Liver (tissue), 9 donors: ENCODE results near the gene ARHGAP8. TPM values are rescaled to one million over a fixed set of nuclear protein-coding genes. Genes with fewer than 3 reads are reported as not detected.

Experiments used
- DNase-seq: peaks from one replicate; pipeline ENCODE4 v3.0.0-alpha.2; 2017; ENCODE audit warnings: low spot score
- H3K27ac ChIP-seq, 2 donors: one replicate each; pipeline ENCODE4 v1.7.0; 2013; ENCODE audit warnings: inconsistent platforms in 2 of 2, low read length in 2 of 2, control low read depth in 1 of 2, low read depth in 1 of 2, mild to moderate bottlenecking in 1 of 2
- H3K27me3 ChIP-seq, 4 donors: one replicate each; pipeline versions ENCODE4 v1.6.1 to v1.7.0; 2013; ENCODE audit warnings: low read length in 3 of 4, inconsistent platforms in 1 of 4, mild to moderate bottlenecking in 1 of 4, moderate library complexity in 1 of 4; ENCODE audit not compliant: control insufficient read depth in 4 of 4, insufficient read depth in 4 of 4
- H3K36me3 ChIP-seq, 4 donors: one replicate each; pipeline versions ENCODE4 v1.6.1 to v1.7.0; 2013; ENCODE audit warnings: low read length in 3 of 4, mild to moderate bottlenecking in 3 of 4, low read depth in 1 of 4, moderate library complexity in 1 of 4; ENCODE audit not compliant: control insufficient read depth in 4 of 4, insufficient read depth in 3 of 4
- H3K4me1 ChIP-seq, 4 donors: one replicate each; pipeline versions ENCODE4 v1.6.1 to v1.7.0; 2013; ENCODE audit warnings: low read length in 3 of 4, mild to moderate bottlenecking in 3 of 4, moderate library complexity in 1 of 4; ENCODE audit not compliant: control insufficient read depth in 4 of 4, insufficient read depth in 4 of 4
- H3K4me3 ChIP-seq, 3 donors: one replicate each; pipeline versions ENCODE4 v1.6.1 to v1.7.0; 2013; ENCODE audit warnings: low read length in 3 of 3, control low read depth in 1 of 3, low read depth in 1 of 3, mild to moderate bottlenecking in 1 of 3
- H3K9ac ChIP-seq, 2 donors: one replicate each; pipeline ENCODE4 v1.7.0; 2013; ENCODE audit warnings: low read length in 2 of 2, mild to moderate bottlenecking in 2 of 2, moderate library complexity in 2 of 2, control low read depth in 1 of 2, low read depth in 1 of 2
- H3K9me3 ChIP-seq, 4 donors: one replicate each; pipeline versions ENCODE4 v1.6.1 to v1.7.0; 2013; ENCODE audit warnings: low read length in 3 of 4; ENCODE audit not compliant: control insufficient read depth in 4 of 4
- EGR1 ChIP-seq, 2 donors: IDR thresholded peaks; 2 replicates each; pipeline ENCODE4 v1.6.1; 2016 to 2018; ENCODE audit warnings: antibody characterized with exemption in 2 of 2, low read depth in 2 of 2
- FOXA1 ChIP-seq: IDR thresholded peaks from 2 replicates; pipeline ENCODE4 v1.6.1; 2016; ENCODE audit warnings: antibody characterized with exemption
- FOXA2 ChIP-seq: IDR thresholded peaks from 2 replicates; pipeline ENCODE4 v1.6.1; 2016; ENCODE audit warnings: antibody characterized with exemption
- GABPA ChIP-seq, 2 donors: IDR thresholded peaks in 1 of 2; conservative IDR thresholded peaks in 1 of 2; 2 replicates each; pipeline ENCODE4 v1.6.1; 2016; ENCODE audit warnings: antibody characterized with exemption in 2 of 2, mild to moderate bottlenecking in 1 of 2, moderate library complexity in 1 of 2
- HNF4A ChIP-seq, 2 donors: conservative IDR thresholded peaks; 2 replicates each; pipeline ENCODE4 v1.6.1; 2016; ENCODE audit warnings: antibody characterized with exemption in 2 of 2, mild to moderate bottlenecking in 2 of 2
- HNF4G ChIP-seq: IDR thresholded peaks from 2 replicates; pipeline ENCODE4 v1.6.1; 2016; ENCODE audit warnings: antibody characterized with exemption
- JUND ChIP-seq, 2 donors: IDR thresholded peaks; 2 replicates each; pipeline ENCODE4 v1.6.1; 2016; ENCODE audit warnings: antibody characterized with exemption in 2 of 2
- NR2F2 ChIP-seq: IDR thresholded peaks from 2 replicates; pipeline ENCODE4 v1.6.1; 2016; ENCODE audit warnings: antibody characterized with exemption
- RAD21 ChIP-seq, 2 donors: IDR thresholded peaks; 2 replicates each; pipeline ENCODE4 v1.6.1; 2016; ENCODE audit warnings: antibody characterized with exemption in 2 of 2, mild to moderate bottlenecking in 2 of 2
- TAF1 ChIP-seq: conservative IDR thresholded peaks from 2 replicates; pipeline ENCODE4 v1.6.1; 2016; ENCODE audit warnings: antibody characterized with exemption, mild to moderate bottlenecking
- YY1 ChIP-seq: IDR thresholded peaks from 2 replicates; pipeline ENCODE4 v1.6.1; 2016; ENCODE audit warnings: antibody characterized with exemption, mild to moderate bottlenecking
- WGBS: extraction: QIAGEN DNeasy Blood & Tissue Kit; methylation state at CpG from one replicate; pipeline ENCODE4 v1.1.7; 2013; 5-methylcytosine and 5-hydroxymethylcytosine counted together
- polyA plus RNA-seq, 2 donors: library from polyadenylated mRNA; stranded (reverse) in 1 of 2; unstranded in 1 of 2; fragments of 200-250 nt in 1 of 2; fragments of >200 nt in 1 of 2; fragmentation: Nextera tagmentation in 1 of 2; extraction: Ambion mirVana in 1 of 2; gene quantifications; one replicate each; pipeline versions ENCODE4 v1.2.1 to v1.2.3, GENCODE V29; 2013 to 2015
- total RNA-seq, 2 donors: library from RNA; depleted of rRNA; stranded (reverse); fragments of >200 nt; gene quantifications; one replicate each; pipeline ENCODE4 v1.2.3, GENCODE V29; 2014
- TF ChIP-seq, protein P1 (sequence below): IDR thresholded peaks from 2 replicates; pipeline ENCODE4 v1.6.1; 2016; ENCODE audit warnings: antibody characterized with exemption
- TF ChIP-seq, protein P2 (sequence below): fragments of 150-350 bp; IDR thresholded peaks from 2 replicates; pipeline ENCODE4 v1.5.1; 2017; ENCODE audit warnings: improper control_type of control experiment, low read depth, low read length; ENCODE audit not compliant: missing input control
- TF ChIP-seq, protein P3 (sequence below): IDR thresholded peaks from 2 replicates; pipeline ENCODE4 v1.6.1; 2016; ENCODE audit warnings: antibody characterized with exemption, mild to moderate bottlenecking
- TF ChIP-seq, protein P4 (sequence below): IDR thresholded peaks from 2 replicates; pipeline ENCODE4 v1.6.1; 2016; ENCODE audit warnings: antibody characterized with exemption
- TF ChIP-seq, protein P5 (sequence below): IDR thresholded peaks from 2 replicates; pipeline ENCODE4 v1.6.1; 2016; ENCODE audit warnings: antibody characterized with exemption
- donor health status: healthy.
- donor health status: healthy.
- donor health status: healthy.
- donor health status: healthy.
- donor health status: healthy.

ARHGAP8 gene
- total and polyA plus RNA-seq, 4 donors, result 0.58 to 1.8 (median 1.1) TPM

DNA sequence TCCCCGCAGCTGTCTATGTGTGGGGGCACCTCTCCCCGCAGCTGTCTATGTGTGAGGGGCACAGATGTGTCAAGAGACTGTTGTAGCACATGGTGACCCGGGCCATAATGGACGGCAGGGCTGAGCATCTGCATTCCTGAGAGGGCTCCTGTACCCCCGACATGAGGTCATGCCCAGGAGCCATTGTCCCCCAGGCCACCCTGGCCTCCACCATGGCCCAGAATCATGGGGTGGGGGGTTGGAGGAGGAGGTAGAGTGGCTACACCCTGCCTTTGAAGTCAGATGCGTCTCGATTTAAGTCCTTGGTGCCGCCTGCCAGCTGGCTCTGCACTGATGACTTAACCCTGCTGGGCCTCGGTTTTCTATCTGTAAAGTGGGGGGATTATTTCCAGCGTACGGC is 49.1 kb downstream of the ARHGAP8 start:
- Histone ChIP-seq H3K27me3 (no peaks in the 10 kb centered on the region), H3K4me3 (no peak overlapping the region), H3K36me3 (no peaks in the 10 kb centered on the region), H3K9ac (no peak overlapping the region), H3K9me3 (no peaks in the 10 kb centered on the region), H3K4me1 (no peaks in the 10 kb centered on the region), H3K27ac (no peak overlapping the region)
- TF ChIP-seq FOXA2 (no peak), TAF1 (no peak)
- no peak for DNase-seq
- 84% methylated on average over 11 of the region's 11 CpGs for WGBS

DNA sequence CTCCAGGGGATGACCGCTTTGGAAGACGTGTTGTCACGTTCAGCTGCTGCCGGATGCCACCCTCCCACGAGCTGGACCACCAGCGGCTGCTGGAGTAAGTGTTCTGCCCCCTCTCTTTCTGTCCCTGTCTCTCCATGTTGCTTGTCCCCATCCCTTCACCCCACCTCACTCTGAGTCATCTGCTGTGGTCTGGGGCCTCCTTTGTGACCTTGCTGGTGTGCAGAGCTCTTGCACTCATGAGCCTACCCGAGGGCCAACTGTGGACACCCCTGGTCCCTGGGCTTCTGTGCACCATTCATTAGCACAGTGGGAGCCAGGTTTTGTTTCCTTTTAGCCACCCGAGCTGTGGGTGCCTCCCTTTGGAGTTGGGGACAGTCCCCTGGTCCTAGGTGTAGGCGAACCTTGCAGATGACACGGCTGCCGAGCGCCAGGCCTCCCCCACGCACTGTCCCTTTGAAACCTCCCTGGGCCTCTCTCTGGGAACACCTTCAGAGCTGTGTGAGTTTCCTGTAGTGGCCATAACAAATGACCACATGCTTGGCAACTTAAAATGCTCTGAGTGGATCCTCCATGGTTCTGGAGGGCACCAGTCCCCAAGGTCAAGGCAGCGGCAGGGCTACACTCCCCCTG is 49.8 kb downstream of the ARHGAP8 start:
- Histone ChIP-seq H3K27me3 (no peaks in the 10 kb centered on the region), H3K36me3 (no peaks in the 10 kb centered on the region), H3K9ac (no peak overlapping the region), H3K27ac (no peak overlapping the region), H3K4me3 (no peak overlapping the region), H3K4me1 (no peaks in the 10 kb centered on the region), H3K9me3 (no peaks in the 10 kb centered on the region)
- 88% methylated on average over 14 of the region's 14 CpGs for WGBS
- TF ChIP-seq NR2F2 (no peak), HNF4G (no peak), GABPA (IDR thresholded peaks at IDR 0.05 in 1 of 2, conservative IDR thresholded peaks at IDR 0.05 in 1 of 2) (no peak), EGR1 (IDR thresholded peaks at IDR 0.05; ENCODE audit: low read depth in 2 of 2) (no peak), RAD21 (IDR thresholded peaks at IDR 0.05) (no peak), FOXA1 (no peak)
- no peak for DNase-seq

DNA sequence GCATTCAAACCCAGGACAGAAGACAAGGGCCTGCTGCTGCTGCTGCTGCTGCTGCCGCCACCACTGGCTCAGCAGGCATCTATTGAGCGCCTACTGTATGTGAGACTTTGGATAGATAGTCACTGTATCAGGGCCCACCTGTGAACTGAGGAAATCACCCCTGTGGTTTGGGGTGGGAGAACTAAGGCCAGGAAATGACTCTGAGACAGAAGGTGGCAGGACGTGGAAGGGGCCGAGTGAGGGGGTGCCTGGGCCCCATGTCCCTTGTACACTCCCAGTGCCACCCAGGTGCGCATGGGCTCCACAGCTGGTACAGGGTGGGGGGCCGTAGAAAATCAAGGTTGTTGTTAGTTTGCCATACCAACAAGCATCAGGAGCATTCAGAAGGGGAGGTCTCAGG is 50.6 kb downstream of the ARHGAP8 start:
- Histone ChIP-seq H3K27ac (no peak overlapping the region), H3K4me1 (no peaks in the 10 kb centered on the region), H3K4me3 (no peak overlapping the region), H3K9me3 (no peaks in the 10 kb centered on the region), H3K36me3 (no peaks in the 10 kb centered on the region), H3K9ac (no peak overlapping the region), H3K27me3 (no peaks in the 10 kb centered on the region)
- 84% methylated on average over 6 of the region's 6 CpGs for WGBS
- no peak for DNase-seq
- TF ChIP-seq, protein P1, sequence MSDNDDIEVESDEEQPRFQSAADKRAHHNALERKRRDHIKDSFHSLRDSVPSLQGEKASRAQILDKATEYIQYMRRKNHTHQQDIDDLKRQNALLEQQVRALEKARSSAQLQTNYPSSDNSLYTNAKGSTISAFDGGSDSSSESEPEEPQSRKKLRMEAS, result no peak
- no peak for TF ChIP-seq FOXA1

DNA sequence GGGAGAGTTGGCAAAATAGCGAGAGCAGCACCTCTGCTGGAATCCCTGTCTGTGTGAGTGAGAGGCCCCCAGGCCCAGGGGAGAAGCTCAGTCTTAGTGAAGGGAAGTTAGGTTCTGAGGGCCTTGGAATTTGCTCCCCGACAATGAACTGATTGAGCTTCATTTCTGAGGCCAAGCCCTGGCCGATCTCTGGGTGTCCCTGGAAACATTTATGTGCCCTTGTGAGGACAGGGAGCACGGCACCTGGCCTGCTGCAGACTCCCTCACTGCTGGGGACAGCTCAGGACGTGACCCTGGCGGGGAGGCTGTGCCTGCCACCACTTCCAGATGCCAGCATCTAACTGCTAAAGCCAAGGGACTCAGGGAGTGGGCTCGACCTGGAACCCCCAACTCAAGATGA is 52.0 kb downstream of the ARHGAP8 start:
- Histone ChIP-seq H3K4me3 (no peak overlapping the region), H3K9ac (no peak overlapping the region), H3K27me3 (no peaks in the 10 kb centered on the region), H3K4me1 (no peaks in the 10 kb centered on the region), H3K9me3 (no peaks in the 10 kb centered on the region), H3K27ac (no peak overlapping the region), H3K36me3 (no peaks in the 10 kb centered on the region)
- no peak for DNase-seq
- WGBS, result 85% methylated on average over 7 of the region's 7 CpGs
- TF ChIP-seq NR2F2 (no peak), TAF1 (no peak), EGR1 (IDR thresholded peaks at IDR 0.05; ENCODE audit: low read depth in 2 of 2) (no peak), HNF4A (conservative IDR thresholded peaks at IDR 0.05) (no peak), YY1 (no peak), HNF4G (no peak), FOXA1 (no peak), JUND (IDR thresholded peaks at IDR 0.05) (no peak), RAD21 (IDR thresholded peaks at IDR 0.05) (no peak), GABPA (IDR thresholded peaks at IDR 0.05 in 1 of 2, conservative IDR thresholded peaks at IDR 0.05 in 1 of 2) (no peak)
- TF ChIP-seq, protein P2, sequence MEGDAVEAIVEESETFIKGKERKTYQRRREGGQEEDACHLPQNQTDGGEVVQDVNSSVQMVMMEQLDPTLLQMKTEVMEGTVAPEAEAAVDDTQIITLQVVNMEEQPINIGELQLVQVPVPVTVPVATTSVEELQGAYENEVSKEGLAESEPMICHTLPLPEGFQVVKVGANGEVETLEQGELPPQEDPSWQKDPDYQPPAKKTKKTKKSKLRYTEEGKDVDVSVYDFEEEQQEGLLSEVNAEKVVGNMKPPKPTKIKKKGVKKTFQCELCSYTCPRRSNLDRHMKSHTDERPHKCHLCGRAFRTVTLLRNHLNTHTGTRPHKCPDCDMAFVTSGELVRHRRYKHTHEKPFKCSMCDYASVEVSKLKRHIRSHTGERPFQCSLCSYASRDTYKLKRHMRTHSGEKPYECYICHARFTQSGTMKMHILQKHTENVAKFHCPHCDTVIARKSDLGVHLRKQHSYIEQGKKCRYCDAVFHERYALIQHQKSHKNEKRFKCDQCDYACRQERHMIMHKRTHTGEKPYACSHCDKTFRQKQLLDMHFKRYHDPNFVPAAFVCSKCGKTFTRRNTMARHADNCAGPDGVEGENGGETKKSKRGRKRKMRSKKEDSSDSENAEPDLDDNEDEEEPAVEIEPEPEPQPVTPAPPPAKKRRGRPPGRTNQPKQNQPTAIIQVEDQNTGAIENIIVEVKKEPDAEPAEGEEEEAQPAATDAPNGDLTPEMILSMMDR, result no peak
- TF ChIP-seq, protein P3, sequence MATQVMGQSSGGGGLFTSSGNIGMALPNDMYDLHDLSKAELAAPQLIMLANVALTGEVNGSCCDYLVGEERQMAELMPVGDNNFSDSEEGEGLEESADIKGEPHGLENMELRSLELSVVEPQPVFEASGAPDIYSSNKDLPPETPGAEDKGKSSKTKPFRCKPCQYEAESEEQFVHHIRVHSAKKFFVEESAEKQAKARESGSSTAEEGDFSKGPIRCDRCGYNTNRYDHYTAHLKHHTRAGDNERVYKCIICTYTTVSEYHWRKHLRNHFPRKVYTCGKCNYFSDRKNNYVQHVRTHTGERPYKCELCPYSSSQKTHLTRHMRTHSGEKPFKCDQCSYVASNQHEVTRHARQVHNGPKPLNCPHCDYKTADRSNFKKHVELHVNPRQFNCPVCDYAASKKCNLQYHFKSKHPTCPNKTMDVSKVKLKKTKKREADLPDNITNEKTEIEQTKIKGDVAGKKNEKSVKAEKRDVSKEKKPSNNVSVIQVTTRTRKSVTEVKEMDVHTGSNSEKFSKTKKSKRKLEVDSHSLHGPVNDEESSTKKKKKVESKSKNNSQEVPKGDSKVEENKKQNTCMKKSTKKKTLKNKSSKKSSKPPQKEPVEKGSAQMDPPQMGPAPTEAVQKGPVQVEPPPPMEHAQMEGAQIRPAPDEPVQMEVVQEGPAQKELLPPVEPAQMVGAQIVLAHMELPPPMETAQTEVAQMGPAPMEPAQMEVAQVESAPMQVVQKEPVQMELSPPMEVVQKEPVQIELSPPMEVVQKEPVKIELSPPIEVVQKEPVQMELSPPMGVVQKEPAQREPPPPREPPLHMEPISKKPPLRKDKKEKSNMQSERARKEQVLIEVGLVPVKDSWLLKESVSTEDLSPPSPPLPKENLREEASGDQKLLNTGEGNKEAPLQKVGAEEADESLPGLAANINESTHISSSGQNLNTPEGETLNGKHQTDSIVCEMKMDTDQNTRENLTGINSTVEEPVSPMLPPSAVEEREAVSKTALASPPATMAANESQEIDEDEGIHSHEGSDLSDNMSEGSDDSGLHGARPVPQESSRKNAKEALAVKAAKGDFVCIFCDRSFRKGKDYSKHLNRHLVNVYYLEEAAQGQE, result no peak
- TF ChIP-seq, protein P4, sequence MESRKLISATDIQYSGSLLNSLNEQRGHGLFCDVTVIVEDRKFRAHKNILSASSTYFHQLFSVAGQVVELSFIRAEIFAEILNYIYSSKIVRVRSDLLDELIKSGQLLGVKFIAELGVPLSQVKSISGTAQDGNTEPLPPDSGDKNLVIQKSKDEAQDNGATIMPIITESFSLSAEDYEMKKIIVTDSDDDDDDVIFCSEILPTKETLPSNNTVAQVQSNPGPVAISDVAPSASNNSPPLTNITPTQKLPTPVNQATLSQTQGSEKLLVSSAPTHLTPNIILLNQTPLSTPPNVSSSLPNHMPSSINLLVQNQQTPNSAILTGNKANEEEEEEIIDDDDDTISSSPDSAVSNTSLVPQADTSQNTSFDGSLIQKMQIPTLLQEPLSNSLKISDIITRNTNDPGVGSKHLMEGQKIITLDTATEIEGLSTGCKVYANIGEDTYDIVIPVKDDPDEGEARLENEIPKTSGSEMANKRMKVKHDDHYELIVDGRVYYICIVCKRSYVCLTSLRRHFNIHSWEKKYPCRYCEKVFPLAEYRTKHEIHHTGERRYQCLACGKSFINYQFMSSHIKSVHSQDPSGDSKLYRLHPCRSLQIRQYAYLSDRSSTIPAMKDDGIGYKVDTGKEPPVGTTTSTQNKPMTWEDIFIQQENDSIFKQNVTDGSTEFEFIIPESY, result no peak
- TF ChIP-seq, protein P5, sequence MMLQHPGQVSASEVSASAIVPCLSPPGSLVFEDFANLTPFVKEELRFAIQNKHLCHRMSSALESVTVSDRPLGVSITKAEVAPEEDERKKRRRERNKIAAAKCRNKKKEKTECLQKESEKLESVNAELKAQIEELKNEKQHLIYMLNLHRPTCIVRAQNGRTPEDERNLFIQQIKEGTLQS, result no peak
